A673 (cell line): ENCODE measurements around the gene PDZD8.

ENCODE experiments used
- EZH2 ChIP-seq: fragments of 200-600 bp; sonication (generic); IDR thresholded peaks from 2 replicates; pipeline ENCODE4 v1.6.1; 2017; ENCODE audit warnings: borderline replicate concordance, low read depth, mild to moderate bottlenecking, mixed read lengths, antibody characterized with exemption, low read length; ENCODE audit not compliant: poor library complexity, severe bottlenecking
- TF ChIP-seq, protein P1 (sequence below): fragments of 300-800, 200-600 bp; sonication (generic); conservative IDR thresholded peaks from 2 replicates; pipeline ENCODE4 v1.5.1; 2017; ENCODE audit warnings: low read depth, mild to moderate bottlenecking, antibody characterized with exemption, low read length, moderate library complexity, mixed read lengths

DNA sequence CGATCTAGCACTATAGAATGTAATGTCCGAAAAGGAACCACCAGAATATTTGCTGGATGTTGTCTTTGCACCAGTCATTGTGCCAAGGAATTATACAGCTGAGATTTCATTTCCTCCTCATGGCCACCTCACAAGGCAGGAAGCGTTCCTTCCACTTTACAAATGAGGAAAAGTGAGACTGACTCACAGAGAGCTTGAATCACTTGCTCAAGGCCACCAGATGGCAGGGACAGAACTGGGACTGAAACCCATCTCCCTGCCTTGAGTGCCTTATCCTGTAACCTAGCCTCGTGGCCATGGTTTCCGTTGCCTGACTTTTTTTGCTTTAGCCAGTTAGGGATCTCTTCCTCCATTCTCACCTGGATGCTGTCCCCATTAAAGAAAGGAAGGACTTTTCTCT lies 44.7 kb upstream of the PDZD8 start:
- TF ChIP-seq EZH2 = no peak
- TF ChIP-seq, protein P1, sequence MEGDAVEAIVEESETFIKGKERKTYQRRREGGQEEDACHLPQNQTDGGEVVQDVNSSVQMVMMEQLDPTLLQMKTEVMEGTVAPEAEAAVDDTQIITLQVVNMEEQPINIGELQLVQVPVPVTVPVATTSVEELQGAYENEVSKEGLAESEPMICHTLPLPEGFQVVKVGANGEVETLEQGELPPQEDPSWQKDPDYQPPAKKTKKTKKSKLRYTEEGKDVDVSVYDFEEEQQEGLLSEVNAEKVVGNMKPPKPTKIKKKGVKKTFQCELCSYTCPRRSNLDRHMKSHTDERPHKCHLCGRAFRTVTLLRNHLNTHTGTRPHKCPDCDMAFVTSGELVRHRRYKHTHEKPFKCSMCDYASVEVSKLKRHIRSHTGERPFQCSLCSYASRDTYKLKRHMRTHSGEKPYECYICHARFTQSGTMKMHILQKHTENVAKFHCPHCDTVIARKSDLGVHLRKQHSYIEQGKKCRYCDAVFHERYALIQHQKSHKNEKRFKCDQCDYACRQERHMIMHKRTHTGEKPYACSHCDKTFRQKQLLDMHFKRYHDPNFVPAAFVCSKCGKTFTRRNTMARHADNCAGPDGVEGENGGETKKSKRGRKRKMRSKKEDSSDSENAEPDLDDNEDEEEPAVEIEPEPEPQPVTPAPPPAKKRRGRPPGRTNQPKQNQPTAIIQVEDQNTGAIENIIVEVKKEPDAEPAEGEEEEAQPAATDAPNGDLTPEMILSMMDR = no peak
